HG03520 (cell line): ENCODE data around the gene TGFBR3.
A peak's percentile ranks its signal among the peaks of the same experiment; 100 is the strongest.

Experiments used
- ATAC-seq: cut with Tn5 transposase; IDR thresholded peaks from one replicate; pipeline ENCODE4 v1.9.1; 2021; ENCODE audit warnings: mild to moderate bottlenecking, moderate library complexity; ENCODE audit not compliant: unreplicated experiment

Gene TGFBR3

DNA sequence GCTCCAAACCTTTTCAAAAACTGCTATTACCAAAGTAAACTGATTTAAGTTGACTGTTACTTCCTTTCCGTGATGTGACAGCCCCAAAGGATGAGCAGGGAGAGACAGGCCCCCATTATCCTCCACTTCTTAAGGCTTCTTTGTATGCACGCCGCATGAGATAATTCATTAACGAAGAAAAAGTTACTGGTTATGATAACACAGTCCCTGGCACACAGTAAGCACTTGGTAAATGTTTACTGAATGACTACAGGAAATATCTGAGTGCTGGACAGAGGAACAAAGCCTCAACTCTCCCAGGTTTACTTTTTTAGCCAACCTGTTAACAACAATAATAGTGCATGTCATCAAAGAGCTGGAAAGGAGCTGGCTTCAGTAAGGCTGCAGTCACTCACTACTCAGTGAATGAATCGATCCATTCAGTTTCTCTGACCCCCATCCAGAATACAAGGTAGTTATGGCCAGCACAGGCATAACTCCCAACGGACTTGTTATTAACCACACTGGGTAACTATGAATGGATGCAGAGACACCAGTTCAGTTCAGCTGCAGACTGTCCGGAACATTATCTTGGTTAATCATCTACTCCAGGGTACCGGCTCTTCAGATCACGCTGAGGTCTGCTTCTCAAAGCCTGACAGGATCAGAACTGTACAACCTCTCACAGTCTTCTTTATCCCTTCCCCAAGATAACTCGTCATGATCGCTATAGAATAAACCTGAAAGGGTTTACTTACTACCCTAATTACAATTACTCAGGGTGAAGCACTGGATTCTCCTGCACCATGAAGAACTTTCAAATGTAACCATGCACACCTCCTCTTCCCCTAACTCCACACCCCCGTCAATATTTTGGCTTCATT, 58.3 kb downstream of the TGFBR3 start:
- no peak for ATAC-seq

DNA sequence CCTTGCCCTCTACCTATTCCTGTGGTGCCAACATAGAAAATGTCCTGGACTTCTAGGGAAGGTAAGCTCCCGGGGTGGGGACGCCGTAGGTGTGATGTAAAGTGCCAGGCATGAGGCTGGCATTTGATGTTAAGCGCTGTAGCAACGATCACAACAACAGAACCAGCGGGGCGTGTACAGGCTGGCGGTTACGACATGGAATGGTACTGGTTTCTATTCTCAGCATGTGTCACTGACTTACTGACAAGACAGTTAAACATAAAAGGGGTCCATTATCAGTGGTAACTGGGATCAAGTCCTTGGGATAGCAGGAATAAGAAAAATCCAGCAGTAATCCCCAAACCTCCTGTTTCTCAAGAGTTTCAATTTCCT, 58.9 kb downstream of the TGFBR3 start:
- ATAC-seq: peak; percentile 76

DNA sequence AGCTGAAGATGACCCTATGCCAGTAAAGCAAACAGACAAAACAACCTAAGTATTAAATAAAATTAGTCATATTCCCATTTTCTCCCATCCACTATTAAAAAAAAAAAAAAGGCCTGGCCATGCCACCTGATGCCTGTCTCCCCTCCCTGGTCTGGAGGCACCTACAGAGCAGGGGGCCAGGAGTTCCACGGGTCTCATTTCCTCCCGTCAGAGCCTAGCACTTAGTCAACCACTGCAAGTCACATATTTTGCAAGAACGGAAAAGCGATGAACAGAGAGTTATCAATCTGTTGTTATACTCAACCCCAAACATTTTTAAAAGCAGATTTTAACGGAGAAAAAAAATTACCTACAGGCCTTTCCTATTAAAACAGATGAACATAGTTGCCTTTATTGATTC, 59.3 kb downstream of the TGFBR3 start:
- no peak for ATAC-seq

DNA sequence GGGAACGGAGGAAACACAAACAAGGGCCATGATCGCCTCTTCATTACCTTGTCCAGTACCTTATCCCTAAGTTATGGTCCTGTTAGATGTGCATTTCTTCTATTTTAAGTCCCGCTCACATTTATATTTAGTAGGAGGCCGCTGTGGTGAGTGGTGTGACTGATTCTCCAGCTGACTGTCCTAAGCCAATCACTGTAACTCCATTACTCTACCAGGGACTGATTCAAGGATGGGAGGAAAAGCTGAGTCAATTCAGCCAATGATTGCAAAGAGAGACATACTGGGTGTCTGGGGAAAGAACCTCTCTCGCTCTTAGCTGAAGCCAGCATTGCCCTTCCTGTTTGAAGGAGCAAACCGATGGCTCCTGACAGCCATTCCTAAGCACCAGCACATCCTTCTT, 59.7 kb downstream of the TGFBR3 start:
- ATAC-seq: no peak

DNA sequence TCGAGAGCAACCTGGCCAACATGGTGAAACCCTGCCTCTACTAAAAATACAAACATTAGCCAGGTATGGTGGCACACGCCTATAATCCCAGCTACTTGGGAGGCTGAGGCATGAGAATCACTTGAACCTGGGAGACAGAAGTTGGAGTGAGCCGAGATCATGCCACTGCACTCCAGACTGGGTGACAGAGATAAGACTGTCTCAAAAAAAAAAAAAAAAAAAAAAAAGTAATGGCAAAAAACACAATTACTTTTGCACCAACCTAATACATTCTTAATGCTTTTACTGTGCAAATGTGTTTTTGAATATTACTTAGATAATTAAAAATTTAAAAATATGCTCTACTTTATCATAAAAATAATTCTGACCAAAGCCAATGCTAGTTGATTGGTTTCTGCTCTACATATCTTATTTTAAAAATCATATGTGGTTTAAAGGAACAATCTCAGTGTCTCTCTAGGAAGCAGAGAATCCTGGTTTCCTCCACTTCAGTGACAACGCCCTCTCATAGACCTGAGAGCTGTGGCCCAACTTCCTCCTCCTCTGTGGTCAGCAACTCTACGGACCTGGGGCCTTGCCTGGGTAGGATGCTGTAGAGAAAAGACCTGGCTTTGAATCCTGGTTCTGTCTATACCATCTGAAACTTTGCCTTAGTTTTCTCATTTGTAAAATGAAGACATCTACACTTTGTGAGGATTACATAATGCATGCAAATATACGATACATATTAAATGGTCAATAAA, 64.7 kb downstream of the TGFBR3 start:
- ATAC-seq: no peak

DNA sequence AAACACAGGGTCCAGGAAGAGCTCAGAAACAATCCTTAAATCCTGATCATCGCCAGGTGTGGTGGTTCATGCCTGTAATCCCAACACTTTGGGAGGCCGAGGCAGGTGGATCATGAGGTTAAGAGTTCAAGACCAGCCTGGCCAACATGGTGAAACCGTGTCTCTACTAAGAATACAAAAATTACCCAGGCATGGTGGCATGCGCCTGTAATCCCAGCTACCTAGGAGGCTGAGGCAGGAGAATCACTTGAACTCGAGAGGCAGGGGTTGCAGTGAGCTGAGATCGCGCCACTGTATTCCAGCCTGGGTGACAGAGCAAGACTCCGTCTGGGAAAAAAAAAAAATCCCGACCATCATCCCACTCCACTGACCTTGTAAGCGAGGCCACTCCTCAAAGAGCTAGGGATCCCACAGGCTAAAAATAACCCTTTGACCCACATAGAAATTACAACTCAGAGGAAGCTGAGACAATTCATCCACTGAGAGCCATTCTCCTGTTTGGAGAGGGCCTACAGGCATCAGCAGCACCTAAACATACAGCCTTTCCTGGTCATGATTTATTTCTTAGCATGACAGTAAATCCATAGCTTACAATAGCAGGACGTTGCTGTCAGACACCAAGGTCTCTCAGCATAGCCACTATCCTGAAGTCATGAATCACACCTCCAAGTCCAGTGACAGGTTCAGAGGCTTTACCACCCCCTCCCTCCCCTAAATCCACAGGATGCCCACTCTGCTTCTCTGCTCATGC, 66.7 kb downstream of the TGFBR3 start:
- ATAC-seq: no peak

DNA sequence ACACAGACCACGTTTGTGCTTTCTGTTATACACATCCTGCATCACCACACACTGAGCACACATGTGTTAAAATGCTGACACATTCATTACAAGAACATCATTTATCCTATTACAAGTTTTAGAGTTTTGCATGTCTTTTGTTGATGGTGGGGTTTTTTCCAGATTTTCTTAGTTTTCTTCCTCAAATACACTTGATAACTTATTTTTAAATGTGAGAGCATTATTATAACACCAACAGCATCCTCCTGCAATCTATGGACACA, 67.3 kb downstream of the TGFBR3 start:
- no peak for ATAC-seq

DNA sequence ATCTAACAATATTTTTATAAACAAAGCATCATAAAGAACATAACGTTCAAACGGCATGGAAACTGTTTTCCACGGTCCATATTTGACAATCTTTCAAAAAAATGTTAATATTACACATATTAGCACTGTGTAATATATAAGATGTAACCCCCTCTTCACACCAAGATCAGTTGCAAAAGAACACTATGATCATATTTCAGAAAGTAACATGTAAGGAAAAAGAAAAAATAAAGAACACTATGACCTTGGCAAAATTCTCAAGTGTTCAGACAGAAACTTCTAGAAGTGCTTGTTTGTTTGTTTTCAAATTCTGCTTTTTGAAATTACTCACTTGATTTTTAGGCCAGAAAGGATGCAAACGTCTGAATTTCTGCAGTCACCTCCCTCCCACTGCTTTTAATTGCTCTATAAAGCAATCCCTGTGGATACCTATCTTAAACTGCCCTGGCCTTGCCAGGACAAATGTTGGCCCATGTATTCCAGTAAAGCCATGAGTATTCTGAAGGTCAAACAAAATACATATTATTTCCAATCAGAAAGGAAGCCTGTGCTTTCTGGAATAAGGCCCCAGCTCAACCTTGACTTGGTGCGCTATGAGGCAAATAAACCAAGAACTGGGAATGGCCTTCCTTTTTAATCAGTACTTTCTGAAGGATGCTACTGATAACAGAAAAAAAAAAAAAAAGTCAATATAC, 68.6 kb downstream of the TGFBR3 start:
- ATAC-seq: no peak

DNA sequence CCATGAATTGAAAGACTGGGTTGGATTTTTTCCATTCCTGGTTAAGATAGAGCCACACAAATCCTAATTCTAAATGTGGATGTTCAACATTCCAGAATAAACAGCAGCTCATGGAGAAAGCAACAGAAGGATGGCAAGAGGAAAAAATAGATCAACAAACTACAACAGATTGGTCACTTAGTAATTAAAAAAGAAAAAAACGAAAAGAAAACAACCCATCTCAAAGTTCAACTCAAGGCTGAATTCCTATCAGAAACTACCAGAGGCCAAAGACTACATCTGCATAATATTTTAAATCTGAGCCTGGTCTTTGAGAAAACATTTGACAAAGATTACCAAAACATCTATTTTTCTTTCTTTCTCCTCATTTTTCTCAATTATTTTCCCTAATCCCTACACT, 69.9 kb downstream of the TGFBR3 start:
- no peak for ATAC-seq

DNA sequence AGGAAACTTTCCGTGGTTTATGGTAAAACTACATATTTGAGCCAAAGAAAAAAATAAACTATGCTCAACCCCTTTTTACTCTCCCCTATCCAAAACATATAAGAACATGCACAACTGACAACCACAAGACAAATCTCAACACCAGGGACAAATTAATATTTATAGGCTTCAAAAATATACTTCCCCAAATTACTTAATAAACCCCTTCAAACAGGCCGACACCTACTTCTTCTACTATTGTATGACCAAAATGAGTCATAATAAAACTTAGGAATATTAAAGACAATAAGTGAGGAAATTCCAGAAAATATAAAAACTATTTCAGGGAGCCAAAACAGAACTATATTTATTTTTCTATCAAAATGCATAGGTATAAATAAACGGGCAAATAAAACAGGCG, 71.5 kb downstream of the TGFBR3 start:
- no peak for ATAC-seq

DNA sequence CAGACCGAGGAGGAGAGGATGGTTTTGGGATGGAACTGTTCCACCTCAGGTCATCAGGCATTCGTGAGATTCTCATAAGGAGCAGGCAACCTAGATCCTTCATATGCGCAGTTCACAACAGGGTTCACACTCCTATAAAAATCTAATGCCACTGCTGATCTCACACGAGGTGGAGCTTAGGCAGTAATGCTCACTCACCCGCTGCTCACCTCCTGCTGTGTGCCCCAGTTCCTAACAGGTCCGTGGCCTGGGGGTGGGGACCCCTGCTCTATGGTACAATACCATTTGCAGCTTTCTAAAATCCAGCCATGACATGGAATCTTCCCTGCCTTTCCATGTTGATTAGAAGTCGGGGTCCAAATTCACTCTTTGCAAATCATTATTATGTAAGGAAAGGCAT, 72.1 kb downstream of the TGFBR3 start:
- no peak for ATAC-seq

DNA sequence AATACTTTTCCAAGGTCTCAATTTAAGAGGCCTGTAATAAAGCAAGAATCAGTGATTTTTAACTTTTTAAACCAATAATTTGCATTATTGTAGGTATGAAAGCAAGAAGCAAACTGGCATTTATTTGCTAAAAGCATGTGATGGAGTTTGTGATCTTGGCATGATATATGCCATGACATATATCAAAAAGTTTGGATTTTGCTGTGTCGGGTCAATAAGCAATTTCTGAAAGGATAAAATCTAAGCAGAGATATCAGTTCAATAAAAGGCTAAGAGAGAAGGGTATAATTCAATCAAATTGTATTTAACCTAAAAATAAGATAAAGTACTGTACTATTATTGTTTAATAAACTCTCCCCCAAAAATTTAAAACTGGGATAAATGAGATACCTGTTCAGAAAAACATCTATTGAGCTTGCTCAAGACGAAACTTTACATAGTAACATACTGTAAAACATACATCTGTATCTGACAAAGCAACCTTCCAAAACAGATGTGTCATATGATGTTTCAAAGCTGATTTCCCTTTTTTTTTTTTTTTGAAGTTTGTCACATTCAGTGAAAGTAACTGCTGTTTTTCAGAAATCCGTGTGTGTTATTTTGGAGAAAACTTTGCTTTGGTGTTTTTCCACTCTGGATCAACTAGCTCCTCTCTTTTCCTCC, 74.5 kb downstream of the TGFBR3 start:
- ATAC-seq: no peak

DNA sequence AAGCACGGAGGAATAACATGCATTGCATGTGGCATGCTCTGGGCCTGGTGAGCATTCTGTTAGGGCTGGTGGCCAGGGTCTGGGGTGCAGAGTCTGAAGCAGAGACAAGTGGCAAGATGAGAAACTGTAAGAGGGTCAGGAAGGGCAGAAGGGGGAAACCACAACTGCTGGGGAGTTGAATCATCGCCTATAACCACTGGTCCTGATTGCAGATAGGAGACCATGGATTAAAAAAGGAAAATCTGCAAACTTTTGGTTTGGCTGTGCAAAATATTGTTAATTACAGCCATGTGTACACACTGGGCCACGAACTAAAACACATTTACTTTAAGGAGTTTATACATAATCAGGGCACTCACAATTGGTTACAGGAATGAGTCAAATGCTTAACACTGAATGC, 76.6 kb downstream of the TGFBR3 start:
- no peak for ATAC-seq

DNA sequence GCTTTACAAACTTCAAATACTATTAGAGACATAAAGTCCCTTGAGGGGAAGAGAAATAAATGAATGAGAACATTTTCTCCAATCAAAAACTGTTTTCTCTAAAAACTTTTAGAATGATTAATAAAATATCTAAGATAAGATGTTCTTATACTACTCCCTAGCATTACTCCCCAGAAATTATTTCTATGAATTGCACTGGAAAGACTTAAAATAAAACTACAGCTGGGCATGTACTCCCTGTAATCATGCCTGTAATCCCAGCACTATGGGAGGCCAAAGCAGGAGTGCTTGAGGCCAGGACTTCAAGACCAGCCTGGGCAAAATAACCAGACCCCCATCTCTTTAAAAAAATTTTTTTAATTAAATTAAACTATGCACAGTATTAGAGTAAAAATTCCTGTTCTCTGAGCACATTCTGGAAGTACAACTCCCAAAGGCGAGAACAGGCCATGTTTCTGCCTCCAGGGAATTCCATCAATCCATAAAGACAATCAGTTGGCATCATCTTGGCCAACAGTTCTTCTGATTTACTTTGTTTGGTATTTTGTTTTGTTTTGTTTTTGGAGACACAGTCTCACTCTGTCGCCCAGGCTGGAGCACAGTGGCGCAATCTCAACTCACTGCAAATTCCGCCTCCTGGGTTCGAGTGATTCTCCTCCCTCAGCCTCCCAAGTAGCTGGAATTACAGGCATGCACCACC, 77.9 kb downstream of the TGFBR3 start:
- ATAC-seq: no peak

DNA sequence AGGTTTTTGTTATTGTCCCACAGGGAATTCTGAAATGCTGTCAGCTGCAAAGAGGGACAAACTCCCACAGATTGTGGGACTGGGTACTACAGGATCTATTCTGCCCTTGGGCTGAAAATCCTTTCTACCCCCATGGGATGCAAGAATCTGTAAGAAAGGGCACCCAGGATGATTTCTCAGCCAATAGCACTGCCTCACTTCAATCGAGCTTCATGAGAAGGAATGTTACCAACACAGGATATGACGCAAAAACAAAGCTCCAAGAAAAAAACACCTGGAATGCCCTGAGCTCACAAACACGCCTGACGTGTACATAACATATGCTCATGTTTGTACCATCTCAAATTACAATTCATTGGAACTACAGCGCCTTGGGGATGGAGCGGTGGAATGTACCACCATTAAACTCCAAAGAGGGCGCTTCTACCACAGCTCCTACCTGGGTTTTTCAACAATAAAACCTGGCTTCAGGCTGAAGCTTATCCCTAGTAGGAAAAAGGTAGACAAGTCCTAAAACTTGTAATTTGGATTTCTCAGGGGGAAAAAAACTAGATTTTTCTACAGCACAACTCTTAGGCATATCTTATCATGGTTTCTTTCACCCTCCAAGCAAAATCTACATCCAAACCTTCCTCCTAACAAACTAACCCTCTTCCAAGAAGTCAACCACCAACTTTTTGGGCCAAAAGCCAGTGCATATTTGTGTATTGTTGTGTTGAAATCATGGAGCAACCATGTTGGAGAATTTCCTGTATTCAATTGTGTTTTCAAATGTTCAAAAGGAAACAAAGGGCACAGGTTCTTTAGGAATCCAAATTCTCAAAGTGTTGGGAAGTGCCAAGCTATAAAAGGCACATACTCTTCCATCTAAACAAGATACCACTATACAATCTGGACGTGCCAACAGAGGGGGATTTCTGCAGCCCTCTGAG, 78.9 kb downstream of the TGFBR3 start:
- no peak for ATAC-seq

DNA sequence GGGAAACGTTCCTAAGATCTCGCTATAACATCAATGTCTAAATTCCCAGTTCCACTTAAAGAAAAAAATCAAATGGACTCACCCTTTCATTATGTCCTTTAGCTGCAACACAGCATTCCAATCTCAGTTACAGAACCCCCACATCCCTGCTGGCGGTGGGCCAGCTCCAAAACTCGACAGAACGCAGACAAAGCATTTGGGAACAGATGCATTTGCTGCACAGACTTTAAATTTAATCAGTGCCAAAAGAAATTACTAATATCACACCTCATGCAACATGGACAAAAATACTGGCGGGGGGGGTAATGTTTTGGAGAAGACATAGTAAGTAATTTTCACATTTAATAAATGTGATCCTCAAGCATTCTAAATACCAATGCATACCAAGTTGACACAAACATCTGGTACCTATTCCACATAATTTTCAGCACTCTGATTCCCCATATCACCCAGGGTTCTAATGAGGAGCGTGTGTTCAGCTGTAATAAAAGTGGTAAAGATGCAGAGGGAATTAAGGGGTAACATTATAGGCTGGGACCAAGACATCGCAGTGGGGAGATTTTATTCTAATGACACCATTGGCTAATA, 79.7 kb downstream of the TGFBR3 start:
- ATAC-seq: no peak

DNA sequence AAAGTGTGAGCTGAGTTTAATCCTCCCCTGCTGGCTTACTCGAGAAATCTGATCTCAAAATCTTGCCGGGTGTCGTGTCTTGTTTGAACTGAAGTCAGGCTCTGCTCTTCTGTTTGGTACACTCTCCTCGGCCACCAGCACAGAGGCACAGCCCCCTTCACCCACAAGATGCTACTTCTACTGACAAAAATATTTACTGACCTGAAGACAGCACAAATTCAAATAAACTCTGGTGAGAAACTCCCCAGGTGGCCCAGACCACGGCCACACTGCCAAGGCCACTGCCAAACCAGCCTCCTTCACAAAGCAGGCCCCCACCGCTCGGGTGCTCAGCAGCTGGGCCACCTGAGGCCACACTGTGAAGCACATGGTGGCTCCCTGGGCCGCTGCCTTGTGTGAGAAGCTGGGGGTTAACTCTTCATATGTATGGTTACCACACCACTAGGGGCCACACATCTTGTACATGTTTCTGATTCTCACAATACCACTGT, 80.6 kb downstream of the TGFBR3 start:
- ATAC-seq: no peak

DNA sequence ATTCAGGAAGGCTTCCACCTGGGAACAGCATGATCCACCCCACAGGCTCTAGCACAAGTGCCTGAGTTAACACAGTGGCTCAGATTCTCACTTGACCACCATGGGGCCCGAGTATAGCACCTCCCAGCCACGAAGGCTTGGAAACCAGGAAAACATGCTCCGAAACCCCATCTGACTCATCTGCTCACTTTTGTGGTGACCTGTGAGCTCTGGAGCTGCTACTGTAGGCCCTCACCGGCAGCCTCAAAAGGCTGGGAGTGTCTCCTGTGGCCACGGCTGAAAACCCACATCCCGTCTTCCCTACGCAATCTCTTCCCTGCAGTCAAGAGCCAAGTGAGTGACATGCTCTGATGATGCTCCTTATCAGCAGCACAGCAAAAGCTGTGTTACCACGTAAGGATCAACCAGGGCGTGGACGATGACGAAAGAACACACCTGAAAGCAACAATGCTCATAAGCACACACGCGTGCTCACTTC, 81.4 kb downstream of the TGFBR3 start:
- ATAC-seq: no peak
